Muscle of back (tissue), 11 donors: ENCODE results near the gene FADS2. TPM values are rescaled to one million over a fixed set of nuclear protein-coding genes. Genes with fewer than 3 reads are reported as not detected.

ENCODE experiments used
- DNase-seq, 3 donors: peaks; one replicate each; pipeline versions ENCODE4 v3.0.0 to v3.0.0-alpha.2; 2013
- polyA plus RNA-seq, 10 donors: library from polyadenylated mRNA; unstranded; fragments of 120-200 nt; gene quantifications; one replicate each; pipeline ENCODE4 v1.2.1, GENCODE V29; 2013; ENCODE audit not compliant: insufficient read length in 10 of 10

Gene FADS2
- polyA plus RNA-seq, 10 donors, result 75.7 to 121 (median 87.4) TPM

DNA sequence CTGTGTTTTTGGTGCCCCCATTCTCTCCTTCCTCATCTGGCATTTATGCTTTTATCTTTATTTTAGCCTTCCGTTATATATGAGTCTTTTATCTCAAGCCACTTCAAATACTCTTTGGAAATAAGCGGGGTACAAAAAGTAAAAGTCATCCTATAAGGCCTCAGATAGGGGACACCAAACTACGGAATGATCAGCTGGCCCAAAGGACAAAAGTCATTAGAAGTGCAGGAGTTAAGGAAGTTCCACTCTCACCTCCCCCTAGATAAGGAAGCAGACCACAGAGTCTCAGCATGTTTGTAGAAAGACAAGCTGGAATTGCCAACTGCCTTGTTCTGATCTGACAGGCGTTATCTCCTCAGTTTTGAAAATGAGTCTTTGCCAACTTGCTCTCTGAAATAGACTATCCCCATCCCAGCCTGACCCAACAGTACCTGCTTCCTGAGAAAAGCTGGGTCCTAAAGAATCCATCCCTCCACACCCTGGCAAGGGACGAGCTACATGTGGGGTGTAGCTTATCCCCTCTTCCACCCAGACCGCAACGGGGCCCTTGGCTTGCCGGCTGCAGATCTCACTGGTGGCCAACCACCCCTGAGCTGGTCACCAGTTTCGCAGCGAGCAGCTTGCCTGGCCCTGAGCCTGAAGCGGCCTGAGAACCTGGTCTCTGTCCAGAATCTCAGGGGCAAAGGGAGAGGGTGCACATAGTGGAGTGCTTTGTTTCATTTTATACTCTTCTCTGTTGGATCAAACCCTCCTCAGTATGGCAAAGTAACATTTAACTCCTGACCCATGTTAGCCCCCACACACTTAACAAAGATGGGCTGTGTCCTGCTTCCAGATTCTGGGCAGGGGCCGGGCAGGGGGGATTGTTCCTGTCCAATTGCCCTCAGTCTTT, 13.8 kb downstream of the FADS2 start:
- DNase-seq, result no peak

DNA sequence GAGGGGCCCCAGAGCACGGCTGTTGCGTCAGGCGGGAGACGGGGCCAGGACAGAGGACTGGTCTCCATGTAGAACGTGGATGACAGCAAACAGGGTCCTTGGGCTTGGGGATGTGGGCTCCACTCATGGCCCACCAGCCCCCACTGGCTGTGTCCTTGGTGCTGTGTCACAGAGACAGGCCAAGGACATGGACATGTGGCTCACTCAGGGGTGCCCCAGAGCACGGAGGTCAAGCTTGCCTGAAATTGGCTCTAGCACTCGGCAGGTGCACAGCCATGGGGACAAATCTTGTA, 14.4 kb downstream of the FADS2 start:
- no peak for DNase-seq

DNA sequence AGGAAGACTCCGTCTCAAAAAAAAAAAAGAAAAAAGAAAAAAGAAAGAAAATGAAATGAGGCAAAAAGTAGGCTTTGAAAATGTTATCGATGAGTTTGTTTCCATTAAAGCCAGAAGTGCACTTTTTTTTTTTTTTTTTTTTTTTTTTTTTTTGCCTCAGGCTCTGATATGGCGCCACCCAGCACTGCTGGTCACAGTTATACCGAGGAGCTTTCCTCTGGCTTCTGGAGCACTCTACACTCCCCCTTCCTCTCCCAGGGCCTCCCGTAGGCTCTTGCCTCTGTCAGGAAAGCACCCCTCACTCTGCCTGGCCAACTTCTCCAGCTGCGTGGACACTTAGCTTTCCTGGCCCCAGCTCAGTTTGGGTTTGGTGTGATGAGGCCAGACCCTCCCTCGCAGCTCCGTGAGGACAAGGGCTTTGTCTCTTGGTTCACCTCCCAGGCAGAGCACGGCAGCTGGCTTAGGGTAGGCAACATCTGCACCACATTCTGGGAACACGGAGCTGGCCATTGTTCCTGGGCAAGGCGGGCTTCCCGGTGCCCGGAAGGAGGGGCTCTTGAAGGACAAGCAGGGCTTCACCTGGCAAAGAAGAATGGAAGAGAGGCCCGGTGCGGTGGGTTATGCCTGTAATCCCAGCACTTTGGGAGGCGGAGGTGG, 16.9 kb downstream of the FADS2 start:
- DNase-seq, result peak in 2 of 3 donors; percentile 61 to 85

GRCh38 chr11:61846362-61847020, 18.4 kb downstream of the FADS2 start:
- peak in 1 of 3 donors; percentile 82 for DNase-seq

DNA sequence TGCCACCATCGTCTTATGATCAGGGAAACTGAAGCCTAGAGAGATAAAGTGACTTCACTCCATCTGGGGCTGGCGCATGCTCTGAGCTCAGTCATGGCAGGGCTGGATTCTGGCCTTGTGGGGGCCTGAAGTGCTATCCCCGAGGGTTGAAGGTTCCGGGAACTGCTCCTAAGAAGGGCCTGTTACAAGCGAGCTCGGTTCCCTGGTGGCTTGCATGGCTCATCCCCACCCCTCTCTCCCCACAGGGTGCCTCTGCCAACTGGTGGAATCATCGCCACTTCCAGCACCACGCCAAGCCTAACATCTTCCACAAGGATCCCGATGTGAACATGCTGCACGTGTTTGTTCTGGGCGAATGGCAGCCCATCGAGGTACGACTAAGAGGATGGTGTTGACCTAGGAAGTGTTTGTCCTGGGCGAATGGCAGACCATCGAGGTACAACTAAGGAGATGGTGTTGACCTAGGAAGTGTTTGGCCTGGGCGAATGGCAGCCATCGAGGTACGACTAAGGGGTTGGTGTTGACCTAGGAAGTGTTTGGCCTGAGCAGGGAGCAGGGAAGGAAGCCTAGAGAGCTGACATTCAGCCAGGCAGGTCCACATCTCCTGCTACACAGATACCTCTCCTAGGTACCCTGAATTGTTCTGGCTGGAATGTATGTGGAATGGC, 19.9 kb downstream of the FADS2 start:
- no peak for DNase-seq

- DNase-seq, result no peak
Measured at GRCh38 chr11:61848631-61849030, 20.5 kb downstream of the FADS2 start.

DNA sequence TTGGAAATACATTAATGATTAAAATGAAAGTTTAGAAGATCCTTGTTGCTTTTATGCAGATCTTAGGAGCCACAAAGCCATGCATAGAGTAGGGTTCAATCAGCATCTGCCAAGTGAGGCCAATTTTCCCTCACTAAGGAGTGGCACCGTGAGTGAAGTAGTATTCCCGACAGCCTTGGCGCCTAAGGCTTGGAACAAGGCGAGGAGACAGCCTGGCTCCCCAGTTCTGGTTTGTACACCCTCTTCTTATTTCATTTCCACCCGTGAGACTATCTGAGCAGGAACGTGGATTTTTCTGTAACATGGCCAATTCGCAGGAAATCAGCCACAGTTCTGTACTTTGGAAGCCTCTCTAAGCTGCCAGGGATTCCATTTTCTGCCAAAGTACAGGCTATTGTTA, 22.6 kb downstream of the FADS2 start:
- no peak for DNase-seq

DNA sequence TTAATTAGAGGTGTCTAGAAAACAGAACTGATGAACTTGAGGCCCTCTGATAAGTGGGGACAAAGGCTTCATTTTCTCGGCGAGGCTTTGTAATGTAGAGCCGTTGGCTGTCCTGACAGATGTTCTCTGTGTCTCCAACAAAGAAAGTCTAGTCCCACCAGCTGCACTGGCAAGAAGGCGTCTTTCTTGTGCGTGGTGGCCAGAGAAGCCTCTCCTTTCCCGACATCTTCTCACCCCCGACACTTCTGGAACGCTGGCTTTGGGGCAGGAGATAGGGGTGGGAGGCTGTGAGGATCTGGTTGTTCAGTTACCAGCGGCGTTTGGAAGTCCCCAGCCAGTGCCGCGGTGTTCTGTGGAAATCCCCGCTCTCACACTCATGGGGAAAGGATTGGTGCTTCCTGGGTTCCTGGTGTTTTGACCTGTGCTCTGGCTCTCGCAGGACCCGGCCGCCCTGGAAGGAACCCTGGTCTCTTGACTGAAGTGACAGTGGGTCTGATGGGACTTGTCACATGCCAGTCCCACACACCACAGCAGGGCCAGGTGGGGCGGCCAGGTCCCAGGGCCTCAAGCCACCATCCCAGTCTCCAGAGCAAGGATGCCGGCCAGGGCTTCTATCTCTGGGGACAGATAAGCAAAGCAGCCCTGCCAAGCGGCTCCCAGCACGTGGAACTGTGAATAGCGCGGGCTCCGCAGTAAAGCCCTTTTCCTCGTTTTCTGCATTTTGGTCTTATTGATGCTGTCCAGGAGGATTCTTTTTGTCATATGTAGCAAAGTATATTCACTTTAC, 23.2 kb downstream of the FADS2 start:
- DNase-seq, result no peak

GRCh38 chr11:61851900-61852295, 23.8 kb downstream of the FADS2 start:
- no peak for DNase-seq

DNA sequence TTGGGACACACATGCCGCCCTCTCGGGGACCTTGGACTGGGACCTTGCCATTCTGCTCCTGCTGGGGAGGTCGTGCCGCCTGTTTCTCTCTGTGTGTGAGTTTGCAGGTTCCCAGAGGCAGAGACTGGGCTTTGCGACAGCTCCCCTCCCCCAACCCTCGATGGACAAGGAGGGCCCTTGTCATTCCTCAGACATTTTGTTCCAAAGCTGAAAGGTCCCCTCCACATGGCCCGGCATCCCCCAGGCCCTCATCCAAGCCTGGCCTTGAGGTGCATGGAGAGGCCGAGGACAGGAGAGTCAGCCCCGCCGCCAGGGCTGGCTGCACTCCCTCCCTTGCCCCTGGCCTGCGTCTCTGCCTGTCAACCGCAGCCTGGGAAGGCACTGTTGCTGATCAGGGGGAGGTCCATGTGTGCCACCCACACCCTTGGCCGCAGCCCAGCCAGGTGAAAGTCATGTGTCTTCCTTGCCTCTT, 25.6 kb downstream of the FADS2 start:
- DNase-seq, result no peak

DNA sequence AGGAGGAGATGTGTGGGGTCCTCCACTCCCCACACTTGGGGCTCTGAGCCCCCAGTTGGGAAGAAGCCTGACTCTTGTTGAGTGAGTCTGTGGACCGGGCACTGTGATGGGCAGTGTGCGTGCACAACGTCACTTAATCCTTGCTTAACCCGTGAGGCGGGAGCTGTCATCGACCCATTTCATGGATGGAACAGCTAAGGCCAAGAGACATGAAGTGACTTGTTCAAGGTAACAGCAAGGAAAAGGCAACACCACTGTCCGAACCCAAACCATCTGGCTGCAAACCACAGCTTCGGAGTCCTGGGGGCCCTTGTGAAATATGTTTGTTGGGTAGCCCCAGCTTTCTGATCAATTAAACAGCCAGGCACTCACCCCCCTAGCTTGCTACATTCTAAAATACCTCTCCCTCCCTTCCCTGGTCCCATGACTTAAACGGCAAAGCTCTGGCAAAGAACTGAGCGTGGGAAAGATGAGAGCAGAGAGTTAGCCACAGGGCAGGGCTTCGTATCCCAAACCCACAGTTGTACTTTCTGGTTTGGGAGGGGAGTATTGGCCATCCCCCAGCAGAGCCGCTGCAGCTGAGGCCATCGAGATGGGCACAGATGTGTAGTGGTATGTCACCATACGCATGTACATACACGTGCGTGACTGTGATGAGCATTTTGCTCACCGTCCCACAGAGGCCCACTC, 26.3 kb downstream of the FADS2 start:
- no peak for DNase-seq

DNA sequence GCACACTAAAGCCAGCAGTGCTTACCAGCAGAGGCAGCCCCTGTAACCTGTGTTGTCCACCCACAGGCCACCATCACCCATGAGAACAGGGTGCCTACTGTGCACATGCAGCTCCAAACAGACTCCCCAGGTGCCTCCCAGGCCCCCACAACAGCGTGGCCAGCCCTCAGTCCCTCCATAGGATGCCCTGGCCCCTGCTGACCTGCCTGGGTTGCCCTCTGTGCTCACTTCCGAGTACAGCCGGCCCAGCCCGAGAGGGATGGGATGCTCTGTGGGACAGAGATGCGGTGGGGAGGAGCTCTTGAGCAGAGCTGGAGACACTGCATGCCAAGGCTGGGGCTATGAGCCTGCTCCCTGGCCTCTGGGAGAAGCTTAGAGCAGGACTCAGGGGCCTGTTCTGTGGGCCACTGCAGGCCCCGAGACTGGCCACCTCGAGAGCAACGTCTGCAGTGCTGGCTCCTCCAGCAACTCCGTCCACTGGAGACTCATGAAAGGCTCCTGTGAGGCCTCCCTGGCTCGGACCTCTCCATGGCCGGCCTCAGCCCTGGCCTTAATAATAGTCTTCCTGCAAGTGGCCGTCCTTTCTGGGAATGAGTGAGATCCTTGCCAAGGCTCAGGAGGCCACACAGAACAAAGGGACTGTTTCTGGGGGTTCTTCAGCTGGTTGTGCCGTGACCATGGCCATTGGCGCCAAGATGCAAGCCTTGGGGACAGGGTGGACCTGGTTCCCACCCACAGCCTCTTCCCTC, 27.0 kb downstream of the FADS2 start:
- DNase-seq, result no peak

GRCh38 chr11:61855939-61856680, 28.0 kb downstream of the FADS2 start:
- DNase-seq, result no peak

DNA sequence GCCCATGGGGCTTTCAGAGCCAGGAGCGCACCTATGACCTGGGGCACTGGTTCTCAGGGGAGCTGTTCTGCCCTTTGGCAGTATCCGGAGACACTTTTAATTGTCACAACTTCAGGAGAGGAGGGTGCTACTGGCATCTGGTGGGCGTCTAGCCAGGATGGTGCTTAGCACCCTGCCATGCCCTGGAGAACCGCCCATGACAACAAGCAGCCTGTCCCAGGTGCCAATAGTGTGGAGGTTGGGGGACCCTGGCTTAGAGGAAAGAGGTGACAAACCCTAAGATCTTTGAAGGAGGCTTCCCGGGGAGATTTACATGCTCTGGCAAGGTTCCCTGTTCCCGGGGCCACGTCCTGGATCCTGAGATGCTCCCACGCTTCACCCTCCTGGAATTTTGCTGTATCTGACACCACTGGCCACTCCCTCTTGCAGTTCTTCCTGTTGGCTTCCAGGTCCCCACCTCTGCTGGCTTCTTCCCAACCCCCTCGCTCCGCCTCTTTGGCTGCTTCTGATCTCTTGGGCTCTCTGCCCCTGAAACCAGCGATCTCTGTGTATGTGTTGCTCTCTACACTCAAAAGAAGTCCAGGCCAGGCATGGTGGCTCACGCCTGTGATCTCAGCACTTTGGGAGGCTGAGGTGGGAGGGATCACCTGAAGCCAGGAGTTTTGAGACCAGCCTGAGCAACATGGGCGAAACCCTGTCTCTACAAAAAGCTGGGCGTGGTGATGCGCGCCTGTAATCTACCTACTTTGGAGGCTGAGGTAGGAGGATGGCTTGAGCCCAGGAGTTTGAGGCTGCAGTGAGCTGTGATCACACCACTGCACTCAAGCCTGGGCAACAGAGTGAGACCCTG, 32.2 kb downstream of the FADS2 start:
- DNase-seq, result peak in 1 of 3 donors; percentile 50

GRCh38 chr11:61861634-61862033, 33.5 kb downstream of the FADS2 start:
- no peak for DNase-seq

DNA sequence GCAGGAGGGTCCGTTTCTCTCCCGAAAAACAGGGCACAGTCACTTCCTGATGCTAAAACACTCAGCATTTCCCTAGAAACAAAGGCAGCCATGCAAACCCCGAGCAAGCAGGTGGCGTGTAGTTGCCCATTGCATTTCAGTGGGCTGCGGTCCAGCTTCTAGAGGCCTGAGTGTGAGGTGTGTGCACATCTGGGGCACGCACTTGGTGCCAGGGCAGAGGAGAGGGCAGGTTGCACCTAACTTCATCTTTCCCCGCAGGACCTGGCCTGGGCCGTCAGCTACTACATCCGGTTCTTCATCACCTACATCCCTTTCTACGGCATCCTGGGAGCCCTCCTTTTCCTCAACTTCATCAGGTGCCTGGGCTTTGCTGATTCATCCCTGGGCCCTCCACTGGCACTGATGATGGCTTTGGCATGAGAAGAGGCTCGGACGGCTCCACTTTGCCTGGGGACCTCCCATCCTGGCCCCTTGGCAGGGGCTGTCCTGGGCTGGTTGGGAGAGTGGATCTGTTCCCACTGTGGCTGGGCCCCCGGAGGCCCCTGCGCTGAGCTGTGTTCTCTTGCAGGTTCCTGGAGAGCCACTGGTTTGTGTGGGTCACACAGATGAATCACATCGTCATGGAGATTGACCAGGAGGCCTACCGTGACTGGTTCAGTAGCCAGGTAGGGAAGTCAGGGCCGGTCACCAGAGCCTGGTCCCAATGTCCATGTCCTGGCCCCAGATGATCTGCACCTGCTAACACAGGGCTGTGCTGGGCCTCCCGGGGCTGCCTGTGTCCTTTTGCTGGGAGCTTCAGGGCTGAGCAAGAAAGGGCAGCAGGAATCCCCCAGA, 34.8 kb downstream of the FADS2 start:
- DNase-seq, result no peak

GRCh38 chr11:61863548-61864081, 35.5 kb downstream of the FADS2 start:
- no peak for DNase-seq
